ENCODE measurements around the gene GJC2.

GRCh38 chr1:228143480-228144192 is 6.1 kb upstream of the GJC2 start:
- no peak for TF ChIP-seq CTCF (IDR thresholded peaks at IDR 0.05 in 2 of 3, conservative IDR thresholded peaks at IDR 0.05 in 1 of 3; ENCODE audit: control insufficient read depth in 2 of 3, extremely low read depth in 1 of 3, insufficient read depth in 1 of 3, low read depth in 3 of 3, low read length in 3 of 3)
- TF ChIP-seq POLR2AphosphoS5 (IDR thresholded peaks at IDR 0.05; ENCODE audit: low read length), result no peak; the same call in 1 of the 2 replicates
- TF ChIP-seq BRCA1 (IDR thresholded peaks at IDR 0.05; ENCODE audit: low read depth, low read length), result no peak
- TF ChIP-seq POLR2A (IDR thresholded peaks at IDR 0.05; ENCODE audit: low read depth, low read length), result no peak
- no peak for TF ChIP-seq BACH1 (IDR thresholded peaks at IDR 0.05; ENCODE audit: borderline replicate concordance)
- TF ChIP-seq TAF1 (IDR thresholded peaks at IDR 0.05; ENCODE audit: borderline replicate concordance, low read depth, low read length), result no peak
- TF ChIP-seq SUZ12 (IDR thresholded peaks at IDR 0.05; ENCODE audit: unreplicated experiment), result no peak
- no peak for TF ChIP-seq ELK1 (IDR thresholded peaks at IDR 0.05; ENCODE audit: low read depth, low read length)
- TF ChIP-seq REST (IDR thresholded peaks at IDR 0.05; ENCODE audit: low read depth, low read length), result no peak
- no peak for TF ChIP-seq CEBPB (IDR thresholded peaks at IDR 0.05; ENCODE audit: borderline replicate concordance in 1 of 2, low read depth in 2 of 2, low read length in 2 of 2)
- no peak for TF ChIP-seq EZH2 (IDR thresholded peaks at IDR 0.05; ENCODE audit: borderline replicate concordance, control insufficient read depth, low read depth, low read length)
- no peak for TF ChIP-seq MXI1 (IDR thresholded peaks at IDR 0.05; ENCODE audit: low read depth, low read length)
- no peak for TF ChIP-seq EED (IDR thresholded peaks at IDR 0.05; ENCODE audit: low read depth)
- TF ChIP-seq ESRRA (IDR thresholded peaks at IDR 0.05; ENCODE audit: low read length), result no peak
